HepG2 (cell line): ENCODE results near the gene B3GALT5. TPM values are rescaled to one million over a fixed set of nuclear protein-coding genes. Genes with fewer than 3 reads are reported as not detected.

ENCODE experiments used
- ATAC-seq: fragments of 200-7000 bp; cut with Tn5 transposase; 3 replicates; pipeline ENCODE4 v1.9.1; 2020; ENCODE audit warnings: mild to moderate bottlenecking, moderate library complexity
- BruUV-seq: library from RNA; stranded (reverse); fragments of 400-500 nt; replicated peaks from 2 replicates; lab custom pipeline; 2021; lab: Mats Ljungman, UMichigan
- CTCF ChIA-PET: fragments of 300-600 bp; formaldehyde crosslinking; extraction: SDS; loops from one replicate; lab custom pipeline; 2021; ENCODE audit warnings: low total read pairs, inconsistent platforms, low intra/inter-chr PET ratio; lab: Yijun Ruan, JAX
- POLR2A ChIA-PET: fragments of 350-600 bp; sonication (Branson Sonifier 250); formaldehyde crosslinking; loops from one replicate; lab custom pipeline; 2020; ENCODE audit warnings: antibody characterized with exemption, inconsistent platforms; lab: Yijun Ruan, JAX
- DNase-seq: peaks from one replicate; pipeline ENCODE4 v3.0.0-alpha.2; 2015; ENCODE audit warnings: low spot score
- FAIRE-seq: peaks from 3 replicates; lab custom pipeline; 2011; peaks lifted over from hg19 to GRCh38; lab: Jason Lieb, UNC
- H2AFZ ChIP-seq: one replicate; pipeline ENCODE4 v1.6.1; 2011; ENCODE audit warnings: low read length, inconsistent platforms
- H3K27ac ChIP-seq: fragments of 300-600 bp; 3 replicates; pipeline ENCODE4 v1.8.0; 2011; ENCODE audit warnings: mixed run types, mild to moderate bottlenecking, mixed read lengths, low read length, inconsistent platforms; ENCODE audit not compliant: insufficient read depth; ENCODE audit errors: extremely low read length
- H3K27me3 ChIP-seq, 2 experiments: fragments of 200-600 bp in 1 of 2; 2 replicates in 1 of 2; 3 replicates in 1 of 2; pipeline versions ENCODE4 v1.6.0 to v1.8.0; 2011; ENCODE audit warnings: low read length in 2 of 2, mild to moderate bottlenecking in 2 of 2, moderate library complexity in 2 of 2, inconsistent platforms in 1 of 2; ENCODE audit not compliant: insufficient read depth in 2 of 2, control insufficient read depth in 1 of 2
- H3K36me3 ChIP-seq, 2 experiments: fragments of 200-600 bp in 1 of 2; replicated peaks in 1 of 2; 2 replicates in 1 of 2; 3 replicates in 1 of 2; pipeline versions ENCODE4 v1.5.1 to v1.8.0; 2011; ENCODE audit warnings: low read length in 2 of 2, inconsistent platforms in 1 of 2; ENCODE audit not compliant: insufficient read depth in 2 of 2, control insufficient read depth in 1 of 2
- H3K4me1 ChIP-seq: 2 replicates; pipeline ENCODE4 v1.5.1; 2012; ENCODE audit warnings: low read length, inconsistent platforms; ENCODE audit not compliant: insufficient read depth
- H3K4me2 ChIP-seq: 2 replicates; pipeline ENCODE4 v1.6.0; 2011; ENCODE audit warnings: low read depth, low read length, inconsistent platforms
- H3K4me3 ChIP-seq, 3 experiments: fragments of 200-600 bp in 1 of 3; sonication (generic), shearing (Covaris generic) in 1 of 3; replicated peaks in 1 of 3; 2 replicates each; pipeline ENCODE4 v1.5.1; 2011 to 2016; ENCODE audit warnings: low read length in 3 of 3, inconsistent platforms in 2 of 3, low read depth in 2 of 3, mild to moderate bottlenecking in 2 of 3, control low read depth in 1 of 3, mixed read lengths in 1 of 3; ENCODE audit not compliant: insufficient read depth in 1 of 3
- H3K79me2 ChIP-seq: one replicate; pipeline ENCODE4 v1.6.1; 2011; ENCODE audit warnings: low read length, inconsistent platforms; ENCODE audit not compliant: insufficient read depth
- H3K9ac ChIP-seq: 2 replicates; pipeline ENCODE4 v1.6.0; 2011; ENCODE audit warnings: mild to moderate bottlenecking, low read depth, low read length, inconsistent platforms; ENCODE audit not compliant: insufficient read depth
- H3K9me3 ChIP-seq: 2 replicates; pipeline ENCODE4 v1.5.1; 2012; ENCODE audit warnings: mild to moderate bottlenecking, low read length
- H4K20me1 ChIP-seq: 2 replicates; pipeline ENCODE4 v1.6.0; 2011; ENCODE audit warnings: inconsistent platforms, mild to moderate bottlenecking, low read length, moderate library complexity; ENCODE audit not compliant: insufficient read depth
- AGO1 ChIP-seq: fragments of 200-400 bp; formaldehyde crosslinking; IDR thresholded peaks from 2 replicates; pipeline ENCODE4 v1.6.1; 2017; ENCODE audit warnings: mild to moderate bottlenecking, low read depth, low read length, moderate library complexity; ENCODE audit not compliant: poor library complexity, severe bottlenecking
- ERF ChIP-seq: IDR thresholded peaks from 2 replicates; pipeline ENCODE4 v1.6.1; 2018; ENCODE audit warnings: missing biosample characterization, missing genetic modification reagents
- FOXA3 ChIP-seq: IDR thresholded peaks from 2 replicates; pipeline ENCODE4 v1.6.1; 2016; ENCODE audit warnings: missing genetic modification reagents, missing compliant biosample characterization
- SAFB2 ChIP-seq: sonication (generic); formaldehyde crosslinking; IDR thresholded peaks from 2 replicates; pipeline ENCODE4 v1.5.1; 2020; ENCODE audit warnings: missing genetic modification reagents, low read depth, mild to moderate bottlenecking, borderline replicate concordance
- ZBTB21 ChIP-seq: sonication (generic); formaldehyde crosslinking; IDR thresholded peaks from 2 replicates; pipeline ENCODE4 v1.4.0; 2020; ENCODE audit warnings: missing genetic modification reagents
- ZNF260 ChIP-seq: sonication (generic); formaldehyde crosslinking; IDR thresholded peaks from 2 replicates; pipeline ENCODE4 v1.4.0; 2020; ENCODE audit warnings: missing genetic modification reagents, low read depth, mild to moderate bottlenecking, borderline replicate concordance
- ZNF317 ChIP-seq: sonication (generic); formaldehyde crosslinking; IDR thresholded peaks from 2 replicates; pipeline ENCODE4 v1.5.0; 2020; ENCODE audit warnings: mild to moderate bottlenecking, missing genetic modification reagents
- ZNF598 ChIP-seq: sonication (generic); formaldehyde crosslinking; IDR thresholded peaks from 2 replicates; pipeline ENCODE4 v1.5.1; 2020; ENCODE audit warnings: mild to moderate bottlenecking, missing genetic modification reagents, borderline replicate concordance
- ZNF674 ChIP-seq: sonication (generic); formaldehyde crosslinking; IDR thresholded peaks from 2 replicates; pipeline ENCODE4 v1.5.0; 2020; ENCODE audit warnings: low read depth, mild to moderate bottlenecking, missing genetic modification reagents
- ZSCAN29 ChIP-seq: sonication (generic); formaldehyde crosslinking; conservative IDR thresholded peaks from 2 replicates; pipeline ENCODE4 v1.4.0; 2020; ENCODE audit warnings: mild to moderate bottlenecking, missing genetic modification reagents
- WGBS: methylation state at CpG from one replicate; pipeline ENCODE4 v1.1.6; 2017; ENCODE audit warnings: low lambda C conversion rate; 5-methylcytosine and 5-hydroxymethylcytosine counted together
- in situ Hi-C: cut with HindIII; loops from 2 replicates; pipeline ENCODE4 v1.10.0; 2017; ENCODE audit warnings: low pct_unique_long_range_greater_than_20kb; ENCODE audit not compliant: extremely low pct_ligation_motif_present
- intact Hi-C: fragments of 100-400 bp; cut with micrococcal nuclease; formaldehyde crosslinking; loops from one replicate; pipeline ENCODE4 v1.10.0; 2022; ENCODE audit not compliant: unreplicated experiment
- polyA plus RNA-seq, 8 experiments: library from polyadenylated mRNA; depleted of rRNA in 3 of 8; stranded (reverse) in 7 of 8; unstranded in 1 of 8; fragments of >200 nt; fragmentation: Illumina TruSeq in 4 of 8; extraction: Trizol in 4 of 8; gene quantifications; 2 replicates each; pipeline versions ENCODE4 v1.2.1 to v1.2.3, GENCODE V29; 2011 to 2016; ENCODE audit warnings: low read depth in 4 of 8, missing spikeins in 1 of 8, mixed read lengths in 1 of 8; ENCODE audit not compliant: insufficient read depth in 1 of 8
- total RNA-seq, 5 experiments: library from RNA; depleted of rRNA; stranded (reverse); fragments of >200 nt; fragmentation: Illumina TruSeq; extraction: Trizol; gene quantifications; 2 replicates each; pipeline ENCODE4 v1.2.3, GENCODE V29; 2016; ENCODE audit warnings: low read depth in 1 of 5
- TF ChIP-seq, protein P1 (sequence below): sonication (generic); formaldehyde crosslinking; IDR thresholded peaks from 2 replicates; pipeline ENCODE4 v1.4.0; 2020; ENCODE audit warnings: missing genetic modification reagents
- TF ChIP-seq, protein P2 (sequence below): sonication (generic); formaldehyde crosslinking; IDR thresholded peaks from 2 replicates; pipeline ENCODE4 v1.8.1; 2023; ENCODE audit warnings: missing genetic modification reagents, mild to moderate bottlenecking, borderline replicate concordance

B3GALT5 gene
- total and polyA plus RNA-seq, 2 of the 13 experiments (the other 11 are each of a cell fraction or from before 2014, with no cell fraction given): 0.02 to 0.03 TPM

DNA sequence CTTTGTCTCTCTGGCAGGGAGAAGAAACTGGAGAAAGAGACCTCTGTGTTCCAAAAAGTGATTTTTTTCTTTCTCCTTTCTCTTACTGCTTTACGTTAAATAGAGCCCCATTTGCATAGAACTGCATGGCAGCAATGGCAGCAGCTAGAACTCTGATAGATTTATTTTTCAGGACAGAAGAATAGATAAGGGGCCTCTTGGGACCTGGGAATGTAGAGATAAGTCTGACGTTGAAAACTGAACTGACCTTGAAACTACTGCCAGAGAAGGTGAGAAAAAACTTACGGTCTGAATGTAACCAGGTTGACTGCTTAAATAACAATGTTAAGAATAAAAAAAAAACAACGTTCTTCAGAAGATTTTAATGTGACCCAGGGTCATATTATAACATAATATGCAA, 25.4 kb upstream of the B3GALT5 start (continued):
- no peak for TF ChIP-seq AGO1
- TF ChIP-seq ZSCAN29 (CRISPR knock-in tag): no peak
- no peak for TF ChIP-seq FOXA3

DNA sequence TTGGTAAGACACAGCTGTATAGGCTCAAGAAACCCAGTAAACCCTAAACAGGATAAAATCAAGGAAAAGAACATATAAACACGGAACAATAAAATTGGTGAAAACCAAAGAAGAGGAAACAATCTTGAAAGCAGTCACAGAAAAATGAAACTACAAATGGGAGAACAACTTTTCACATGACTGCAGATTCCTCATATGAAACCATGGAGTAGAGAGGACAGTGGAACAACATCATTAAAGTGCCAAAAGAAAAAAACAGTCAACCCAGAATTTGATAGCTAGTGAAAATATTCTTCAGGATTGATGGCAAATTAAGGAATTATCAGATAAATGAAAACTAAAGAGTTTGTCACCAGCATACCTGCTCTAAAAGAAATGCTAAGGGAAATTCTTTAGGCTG, 23.9 kb upstream of the B3GALT5 start:
- H3K9ac ChIP-seq: no peak overlapping the region
- H3K27ac ChIP-seq: no peak overlapping the region
- intact Hi-C loops: no loop called here
- no peaks in the 10 kb centered on the region for H3K4me1 ChIP-seq
- TF ChIP-seq, protein P1, sequence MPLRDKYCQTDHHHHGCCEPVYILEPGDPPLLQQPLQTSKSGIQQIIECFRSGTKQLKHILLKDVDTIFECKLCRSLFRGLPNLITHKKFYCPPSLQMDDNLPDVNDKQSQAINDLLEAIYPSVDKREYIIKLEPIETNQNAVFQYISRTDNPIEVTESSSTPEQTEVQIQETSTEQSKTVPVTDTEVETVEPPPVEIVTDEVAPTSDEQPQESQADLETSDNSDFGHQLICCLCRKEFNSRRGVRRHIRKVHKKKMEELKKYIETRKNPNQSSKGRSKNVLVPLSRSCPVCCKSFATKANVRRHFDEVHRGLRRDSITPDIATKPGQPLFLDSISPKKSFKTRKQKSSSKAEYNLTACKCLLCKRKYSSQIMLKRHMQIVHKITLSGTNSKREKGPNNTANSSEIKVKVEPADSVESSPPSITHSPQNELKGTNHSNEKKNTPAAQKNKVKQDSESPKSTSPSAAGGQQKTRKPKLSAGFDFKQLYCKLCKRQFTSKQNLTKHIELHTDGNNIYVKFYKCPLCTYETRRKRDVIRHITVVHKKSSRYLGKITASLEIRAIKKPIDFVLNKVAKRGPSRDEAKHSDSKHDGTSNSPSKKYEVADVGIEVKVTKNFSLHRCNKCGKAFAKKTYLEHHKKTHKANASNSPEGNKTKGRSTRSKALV (CRISPR knock-in tag): no peak
- TF ChIP-seq ZNF317 (CRISPR knock-in tag): peak; percentile 93
- TF ChIP-seq, all 625 proteins: peak for 1
- DNase-seq (no peak), ATAC-seq (no peak), FAIRE-seq (no peak)
- WGBS: 0% methylated on average over 1 of the region's 1 CpG
- Histone ChIP-seq H3K4me3 (no peak overlapping the region), H3K79me2 (no peaks in the 10 kb centered on the region), H2AFZ (no peak overlapping the region), H4K20me1 (no peaks in the 10 kb centered on the region), H3K4me2 (no peak overlapping the region), H3K36me3 (no peaks in the 10 kb centered on the region), H3K27me3 (no peaks in the 10 kb centered on the region; a peak in 1 of 5 replicates), H3K9me3 (no peaks in the 10 kb centered on the region)
- ChIA-PET CTCF (no interaction called here), POLR2A (no interaction called here)
- BruUV-seq: no TSS peak
- in situ Hi-C loops: no loop called here

DNA sequence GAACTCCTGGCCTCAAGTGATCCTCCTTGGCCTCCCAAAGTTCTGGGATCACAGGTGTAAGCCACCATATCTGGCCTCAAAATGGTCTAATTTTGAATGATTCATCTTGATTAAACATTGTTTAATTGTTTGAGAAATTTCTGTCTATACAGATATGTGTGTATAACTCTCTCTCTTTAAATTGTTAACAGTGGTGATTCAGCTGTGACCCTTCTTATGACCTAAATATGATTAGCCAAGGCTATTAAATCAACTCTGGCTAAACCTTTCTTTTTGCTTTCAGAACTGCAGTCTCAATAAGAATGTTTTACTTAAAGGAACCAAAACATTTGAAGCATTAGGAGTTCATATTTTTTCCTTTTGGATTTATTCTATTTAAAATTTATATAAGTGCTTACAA, 19.2 kb upstream of the B3GALT5 start:
- Histone ChIP-seq H4K20me1 (no peaks in the 10 kb centered on the region), H3K4me2 (no peak overlapping the region), H3K27ac (no peak overlapping the region), H2AFZ (no peak overlapping the region), H3K4me1 (no peaks in the 10 kb centered on the region), H3K79me2 (no peaks in the 10 kb centered on the region), H3K4me3 (no peak overlapping the region), H3K9me3 (no peaks in the 10 kb centered on the region), H3K27me3 (no peaks in the 10 kb centered on the region; a peak in 1 of 5 replicates), H3K36me3 (no peaks in the 10 kb centered on the region), H3K9ac (no peak overlapping the region)
- no peak for TF ChIP-seq ZNF674 (CRISPR knock-in tag)
- TF ChIP-seq SAFB2: no peak
- TF ChIP-seq ZNF260 (CRISPR knock-in tag): no peak
- no peak for TF ChIP-seq ZBTB21 (CRISPR knock-in tag)
- TF ChIP-seq, protein P2, sequence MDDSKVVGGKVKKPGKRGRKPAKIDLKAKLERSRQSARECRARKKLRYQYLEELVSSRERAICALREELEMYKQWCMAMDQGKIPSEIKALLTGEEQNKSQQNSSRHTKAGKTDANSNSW (CRISPR knock-in tag): no peak
- no peak for TF ChIP-seq ERF
- no peak for TF ChIP-seq ZNF598 (CRISPR knock-in tag)
- ChIA-PET POLR2A (no interaction called here), CTCF (no interaction called here)
- in situ Hi-C loops (no loop called here), intact Hi-C loops (no loop called here)
- no peak for FAIRE-seq
- no TSS peak for BruUV-seq
- ATAC-seq: no peak
- no peak for DNase-seq
